Erythroblast (primary cell): ENCODE measurements around the gene HSF4.
A peak's percentile ranks its signal among the peaks of the same experiment; 100 is the strongest.

Source experiments
- DNase-seq, 2 experiments: peaks; one replicate each; lab custom pipeline; 2025; lab: John Stamatoyannopoulos, UW
- GATA1 ChIP-seq: IDR thresholded peaks from 2 replicates; pipeline ENCODE4 v1.6.1; 2011; ENCODE audit warnings: low read depth, mild to moderate bottlenecking, control low read depth, low read length, moderate library complexity
- POLR2A ChIP-seq: IDR thresholded peaks from 2 replicates; pipeline ENCODE4 v1.6.1; 2011; ENCODE audit warnings: mild to moderate bottlenecking, low read length

The HSF4 gene

DNA sequence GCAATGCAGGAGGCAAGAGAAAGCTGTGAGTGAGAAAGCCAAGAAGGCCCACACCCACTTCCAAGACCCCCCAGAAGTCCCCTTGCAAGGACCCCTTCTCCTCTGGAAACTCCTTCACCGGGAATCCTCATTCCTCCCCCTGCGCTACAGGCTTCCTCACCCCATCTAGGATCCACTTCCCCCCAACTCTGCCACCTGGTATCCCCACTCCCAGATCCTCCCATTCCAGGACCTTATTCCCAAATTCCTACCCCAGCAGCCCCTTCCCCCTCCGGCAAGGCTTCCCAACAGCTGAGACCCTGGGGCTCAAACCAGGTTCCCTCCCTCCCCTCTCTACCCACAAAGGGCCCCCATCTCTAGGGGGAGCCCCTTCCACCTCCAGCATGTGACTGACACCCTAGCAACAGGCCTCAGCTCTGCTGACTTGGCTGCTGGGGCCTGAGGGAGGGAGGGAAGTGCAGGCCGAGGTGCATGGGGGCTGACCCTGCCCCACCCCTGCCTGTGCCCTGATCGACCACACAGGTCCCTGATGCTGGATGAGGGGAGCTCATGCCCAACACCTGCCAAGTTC lies 2.1 kb downstream of the HSF4 start:
- DNase-seq: no peak
- TF ChIP-seq POLR2A (no peak), GATA1 (no peak)

DNA sequence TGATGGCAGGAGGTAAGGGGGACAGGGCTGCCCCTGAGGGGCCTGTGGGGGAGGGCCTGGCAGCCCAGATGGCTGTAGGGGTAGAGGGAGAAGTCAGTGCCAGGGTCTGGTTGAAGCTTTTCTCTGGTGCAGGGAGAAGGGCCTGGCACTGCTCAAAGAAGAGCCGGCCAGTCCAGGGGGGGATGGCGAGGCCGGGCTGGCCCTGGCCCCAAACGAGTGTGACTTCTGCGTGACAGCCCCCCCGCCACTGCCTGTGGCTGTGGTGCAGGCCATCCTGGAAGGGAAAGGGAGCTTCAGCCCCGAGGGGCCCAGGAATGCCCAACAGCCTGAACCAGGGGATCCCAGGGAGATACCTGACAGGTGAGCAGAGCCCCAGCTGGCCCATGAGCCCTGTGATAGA lies 3.0 kb downstream of the HSF4 start:
- no peak for DNase-seq
- TF ChIP-seq GATA1: no peak
- no peak for TF ChIP-seq POLR2A

- no peak for TF ChIP-seq POLR2A
- no peak for TF ChIP-seq GATA1
- DNase-seq: no peak
Measured at GRCh38 chr16:67169011-67169451, 4.5 kb downstream of the HSF4 start.

- peak; percentile 38 to 63 for DNase-seq
- TF ChIP-seq GATA1 (no peak), POLR2A (no peak)
Measured at GRCh38 chr16:67169642-67170167, 5.2 kb downstream of the HSF4 start.

- TF ChIP-seq POLR2A: no peak
- no peak for TF ChIP-seq GATA1
- DNase-seq: peak; percentile 55 to 79
Measured at GRCh38 chr16:67170168-67170948, 5.8 kb downstream of the HSF4 start, which contains the start of gene NOL3. Gene NOL3 (plus strand): TSS chr16:67170538.

GRCh38 chr16:67170949-67171649 lies 6.6 kb downstream of the HSF4 start:
- no peak for DNase-seq
- TF ChIP-seq POLR2A: no peak
- no peak for TF ChIP-seq GATA1

GRCh38 chr16:67173323-67173722 lies 8.8 kb downstream of the HSF4 start:
- DNase-seq: no peak

DNA sequence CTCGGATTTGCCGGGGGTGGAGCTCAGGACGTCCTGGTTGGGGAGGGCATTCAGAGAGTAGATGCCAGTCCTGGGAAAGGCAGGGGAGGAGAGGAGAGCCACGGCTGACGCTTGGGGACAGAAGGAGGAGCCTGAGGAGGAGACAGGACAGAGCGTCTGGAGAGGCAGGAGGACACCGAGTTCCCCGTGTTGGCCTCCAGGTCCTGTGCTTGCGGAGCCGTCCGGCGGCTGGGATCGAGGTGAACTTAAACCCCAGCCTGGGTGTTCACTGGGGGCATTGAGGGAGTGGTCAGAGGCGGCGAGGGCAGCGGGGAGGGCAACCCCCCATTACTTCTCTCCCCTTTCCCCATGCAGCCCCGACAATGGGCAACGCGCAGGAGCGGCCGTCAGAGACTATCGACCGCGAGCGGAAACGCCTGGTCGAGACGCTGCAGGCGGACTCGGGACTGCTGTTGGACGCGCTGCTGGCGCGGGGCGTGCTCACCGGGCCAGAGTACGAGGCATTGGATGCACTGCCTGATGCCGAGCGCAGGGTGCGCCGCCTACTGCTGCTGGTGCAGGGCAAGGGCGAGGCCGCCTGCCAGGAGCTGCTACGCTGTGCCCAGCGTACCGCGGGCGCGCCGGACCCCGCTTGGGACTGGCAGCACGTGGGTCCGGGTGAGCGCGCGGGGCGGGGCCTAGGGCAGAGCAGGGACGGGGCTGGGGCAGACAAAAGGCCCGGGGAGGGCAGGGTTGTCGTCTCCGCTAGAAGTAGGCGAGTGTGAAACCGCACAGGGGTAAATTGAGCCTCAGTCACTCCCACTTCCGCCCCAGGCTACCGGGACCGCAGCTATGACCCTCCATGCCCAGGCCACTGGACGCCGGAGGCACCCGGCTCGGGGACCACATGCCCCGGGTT lies 9.5 kb downstream of the HSF4 start:
- DNase-seq: peak; percentile 57 to 61
- TF ChIP-seq GATA1 (no peak), POLR2A (peak; percentile 42)

More at GRCh38 chr16:67173323-67173722, 8.8 kb downstream of the HSF4 start:
- TF ChIP-seq POLR2A: no peak
- TF ChIP-seq GATA1: no peak

DNA sequence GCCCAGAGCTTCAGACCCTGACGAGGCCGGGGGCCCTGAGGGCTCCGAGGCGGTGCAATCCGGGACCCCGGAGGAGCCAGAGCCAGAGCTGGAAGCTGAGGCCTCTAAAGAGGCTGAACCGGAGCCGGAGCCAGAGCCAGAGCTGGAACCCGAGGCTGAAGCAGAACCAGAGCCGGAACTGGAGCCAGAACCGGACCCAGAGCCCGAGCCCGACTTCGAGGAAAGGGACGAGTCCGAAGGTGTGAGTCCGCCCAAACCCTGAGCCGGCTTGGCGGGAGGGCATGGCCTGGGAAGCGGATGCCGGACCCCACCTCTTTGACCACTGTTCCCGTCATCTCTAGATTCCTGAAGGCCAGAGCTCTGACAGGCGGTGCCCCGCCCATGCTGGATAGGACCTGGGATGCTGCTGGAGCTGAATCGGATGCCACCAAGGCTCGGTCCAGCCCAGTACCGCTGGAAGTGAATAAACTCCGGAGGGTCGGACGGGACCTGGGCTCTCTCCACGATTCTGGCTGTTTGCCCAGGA lies 10.2 kb downstream of the HSF4 start:
- DNase-seq: no peak
- TF ChIP-seq POLR2A (no peak), GATA1 (no peak)

DNA sequence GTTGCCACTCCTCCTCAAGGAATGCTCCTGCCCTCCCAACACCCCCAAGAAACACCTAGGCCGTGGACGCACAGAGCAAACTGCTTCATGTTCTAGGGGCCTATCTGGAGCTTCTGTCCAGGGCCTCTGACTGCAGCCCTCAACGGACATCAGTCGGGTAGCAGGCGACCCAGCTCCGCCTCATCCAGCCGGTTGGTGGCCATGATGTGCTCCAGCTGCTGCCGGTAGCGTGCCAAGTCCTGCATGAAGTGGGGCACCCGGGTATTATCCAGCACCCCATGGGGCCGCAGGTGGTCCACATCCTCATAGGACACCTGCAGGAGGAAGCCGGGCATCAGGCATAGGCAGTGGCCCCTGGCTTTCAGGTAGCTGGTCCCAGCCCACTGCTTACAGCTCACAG lies 12.1 kb downstream of the HSF4 start:
- DNase-seq: no peak
- TF ChIP-seq POLR2A: no peak
- TF ChIP-seq GATA1: no peak

DNA sequence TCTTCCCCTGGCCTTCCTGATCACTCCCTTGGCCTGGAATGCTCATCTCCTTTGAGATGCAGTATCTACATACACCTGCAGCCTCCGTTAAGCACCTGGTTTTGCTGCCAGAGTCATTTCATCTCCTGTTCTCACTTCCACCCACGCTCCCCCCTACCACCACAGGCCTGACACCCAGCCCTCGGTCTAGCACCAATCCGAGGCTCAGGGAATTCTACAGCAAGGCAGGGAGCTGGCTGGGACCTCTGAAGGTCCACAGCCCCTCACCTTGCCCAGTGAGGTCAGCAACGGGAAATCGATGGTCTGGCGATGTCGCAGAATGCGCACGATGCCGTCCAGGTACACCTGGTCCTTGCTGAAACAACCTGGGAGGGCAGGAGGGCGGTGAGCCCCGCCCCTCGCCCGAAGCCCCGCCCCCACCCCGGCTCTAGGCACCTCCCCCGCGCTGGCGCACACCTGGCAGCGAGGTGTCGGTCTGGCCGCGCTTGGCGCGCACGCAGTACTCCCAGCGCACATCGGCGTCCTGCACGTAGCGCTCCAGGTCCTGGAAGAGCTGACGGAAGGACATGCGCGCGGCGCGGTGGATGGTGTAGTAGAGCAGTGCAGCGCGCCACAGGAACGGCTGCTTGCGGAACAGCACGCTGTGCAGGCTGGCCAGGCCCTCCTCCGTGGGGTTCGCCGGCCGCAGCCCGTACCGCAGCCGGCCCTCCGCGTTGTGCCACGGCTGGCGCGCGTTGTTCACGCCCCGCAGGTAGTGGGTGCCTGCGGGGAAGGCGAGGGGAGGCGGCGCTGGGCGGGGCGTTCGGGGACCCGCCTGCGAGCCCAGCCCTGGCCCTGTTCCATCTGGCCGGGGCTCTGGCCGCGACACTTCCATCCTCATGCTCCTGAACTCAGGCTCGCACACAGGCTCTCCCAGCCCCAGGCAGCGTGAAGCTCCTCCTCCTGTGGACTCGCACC lies 13.5 kb downstream of the HSF4 start:
- DNase-seq: peak; percentile 43 to 54
- TF ChIP-seq GATA1: no peak
- no peak for TF ChIP-seq POLR2A

- TF ChIP-seq POLR2A (no peak), GATA1 (no peak)
Measured at GRCh38 chr16:67179421-67180080, 15.0 kb downstream of the HSF4 start.

DNA sequence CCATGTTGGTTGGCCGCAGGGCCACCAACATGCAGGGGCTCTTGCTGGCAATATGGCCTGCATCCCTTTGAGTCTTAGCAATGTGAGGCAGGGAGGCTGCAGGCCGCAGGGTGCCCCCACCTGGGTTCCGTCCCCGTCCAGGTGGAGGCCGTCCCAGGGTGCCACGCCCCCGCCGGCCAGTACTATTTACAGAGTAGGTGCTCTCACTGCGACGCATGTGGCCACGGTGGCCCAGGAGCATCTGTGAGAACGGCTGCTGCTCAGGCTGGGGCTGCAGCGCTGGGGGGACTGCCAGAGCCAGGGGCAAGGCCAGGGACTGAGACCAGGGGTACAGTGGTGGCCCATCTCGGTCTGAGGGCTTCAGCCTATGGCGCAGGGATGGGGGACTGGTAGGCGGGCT lies 15.6 kb downstream of the HSF4 start:
- TF ChIP-seq POLR2A: no peak
- no peak for TF ChIP-seq GATA1
- DNase-seq: no peak

More at GRCh38 chr16:67179421-67180080, 15.0 kb downstream of the HSF4 start:
- DNase-seq: peak; percentile 27 to 33
